B cell (primary cell): ENCODE data around the gene CREB5. TPM values are rescaled to one million over a fixed set of nuclear protein-coding genes. Genes with fewer than 3 reads are reported as not detected.

Experiments
- ATAC-seq: fragments of 200-7000 bp; cut with Tn5 transposase; one replicate; pipeline ENCODE4 v1.10.0; 2021; ENCODE audit warnings: low read depth, mild to moderate bottlenecking, moderate number of reproducible peaks, moderate library complexity
- CTCF ChIA-PET: fragments of 350-600 bp; sonication (Branson Sonifier 250); formaldehyde crosslinking; loops from one replicate; lab custom pipeline; 2021; ENCODE audit warnings: antibody characterized with exemption, inconsistent platforms; lab: Charles Lee
- POLR2A ChIA-PET: fragments of 350-600 bp; sonication (Branson Sonifier 250); formaldehyde crosslinking; loops from one replicate; lab custom pipeline; 2021; ENCODE audit warnings: antibody characterized with exemption; lab: Charles Lee
- DNase-seq: peaks from one replicate; pipeline ENCODE4 v3.0.0; 2013
- H2AFZ ChIP-seq: 2 replicates; pipeline ENCODE4 v1.6.1; 2012; ENCODE audit warnings: mild to moderate bottlenecking, low read depth, low read length; ENCODE audit not compliant: insufficient read depth, poor library complexity, severe bottlenecking
- H3K27ac ChIP-seq, 2 donors: 1 replicate in 1 of 2; 2 replicates in 1 of 2; pipeline ENCODE4 v1.5.1; 2012 to 2013; ENCODE audit warnings: low read length in 2 of 2, mild to moderate bottlenecking in 2 of 2, moderate library complexity in 1 of 2
- H3K27me3 ChIP-seq, 4 experiments: fragments of 200-600 bp in 1 of 4; sonication (generic) in 1 of 4; replicated peaks in 1 of 4; 1 replicate in 2 of 4; 2 replicates in 2 of 4; pipeline versions ENCODE4 v1.6.1 to v1.7.0; 2013 to 2016; ENCODE audit warnings: low read length in 3 of 4, mild to moderate bottlenecking in 2 of 4, mixed read lengths in 1 of 4, moderate library complexity in 1 of 4; ENCODE audit not compliant: insufficient read depth in 4 of 4, control insufficient read depth in 3 of 4; ENCODE audit errors: control extremely low read depth in 1 of 4
- H3K36me3 ChIP-seq, 2 experiments: replicated peaks in 1 of 2; 1 replicate in 1 of 2; 2 replicates in 1 of 2; pipeline versions ENCODE4 v1.6.1 to v1.7.1; 2013; ENCODE audit warnings: low read length in 1 of 2; ENCODE audit not compliant: insufficient read depth in 2 of 2, control insufficient read depth in 1 of 2; ENCODE audit errors: control extremely low read depth in 1 of 2, extremely low read depth in 1 of 2
- H3K4me1 ChIP-seq, 2 donors: fragments of 200-600 bp in 1 of 2; sonication (generic) in 1 of 2; 1 replicate in 1 of 2; 2 replicates in 1 of 2; pipeline versions ENCODE4 v1.5.1 to v1.6.1; 2013 to 2017; ENCODE audit warnings: low read length in 2 of 2; ENCODE audit not compliant: control insufficient read depth in 2 of 2, insufficient read depth in 2 of 2
- H3K4me2 ChIP-seq: replicated peaks from 2 replicates; pipeline ENCODE3; 2012; ENCODE audit warnings: mild to moderate bottlenecking, low read depth, low read length; ENCODE audit not compliant: poor library complexity, severe bottlenecking
- H3K4me3 ChIP-seq, 5 experiments: fragments of 200-600 bp in 1 of 5; sonication (generic) in 1 of 5; 1 replicate in 3 of 5; 2 replicates in 2 of 5; pipeline versions ENCODE4 v1.5.1 to v1.7.0; 2011 to 2016; ENCODE audit warnings: low read length in 4 of 5, mild to moderate bottlenecking in 4 of 5, low read depth in 2 of 5, control low read depth in 1 of 5, moderate library complexity in 1 of 5; ENCODE audit not compliant: insufficient read depth in 1 of 5; ENCODE audit errors: control extremely low read depth in 1 of 5, extremely low read depth in 1 of 5
- H3K79me2 ChIP-seq: fragments of 200-600 bp; sonication (generic); one replicate; pipeline ENCODE4 v1.6.0; 2016; ENCODE audit warnings: low read length; ENCODE audit not compliant: control insufficient read depth, insufficient read depth
- H3K9ac ChIP-seq: fragments of 200-600 bp; sonication (generic); 2 replicates; pipeline ENCODE4 v1.6.1; 2017; ENCODE audit warnings: mild to moderate bottlenecking, low read length, moderate library complexity
- H3K9me3 ChIP-seq, 3 donors: one replicate each; pipeline versions ENCODE4 v1.6.1 to v1.7.1; 2013; ENCODE audit warnings: low read length in 2 of 3; ENCODE audit not compliant: control insufficient read depth in 2 of 3, insufficient read depth in 1 of 3; ENCODE audit errors: control extremely low read depth in 1 of 3
- H4K20me1 ChIP-seq: 2 replicates; pipeline ENCODE4 v1.6.0; 2012; ENCODE audit warnings: mild to moderate bottlenecking, low read length; ENCODE audit not compliant: insufficient read depth, control insufficient read depth, poor library complexity, severe bottlenecking
- H3K27ac Mint-ChIP-seq: one replicate; pipeline ENCODE4 v1.8.0; 2021; ENCODE audit warnings: mixed read lengths
- H3K27me3 Mint-ChIP-seq: one replicate; pipeline ENCODE4 v1.8.0; 2021; ENCODE audit warnings: mixed read lengths
- H3K4me1 Mint-ChIP-seq: one replicate; pipeline ENCODE4 v1.8.0; 2021; ENCODE audit warnings: mixed read lengths
- H3K4me3 Mint-ChIP-seq: one replicate; pipeline ENCODE4 v1.8.0; 2021; ENCODE audit warnings: mixed read lengths
- H3K9me3 Mint-ChIP-seq: one replicate; pipeline ENCODE4 v1.8.0; 2022; ENCODE audit warnings: mixed read lengths; ENCODE audit not compliant: insufficient read depth
- CTCF ChIP-seq: fragments of 200-600 bp; IDR thresholded peaks from one replicate; pipeline ENCODE4 v1.8.0; 2022; ENCODE audit warnings: antibody characterized with exemption, mild to moderate bottlenecking
- EZH2 ChIP-seq: IDR thresholded peaks from 2 replicates; pipeline ENCODE4 v1.6.1; 2012; ENCODE audit warnings: borderline replicate concordance, low read depth, mild to moderate bottlenecking, moderate library complexity, low read length; ENCODE audit not compliant: insufficient read depth, poor library complexity, severe bottlenecking
- WGBS: methylation state at CpG from one replicate; pipeline ENCODE4 v1.1.5; 2013; ENCODE audit warnings: missing lambda C conversion rate; ENCODE audit not compliant: insufficient coverage; 5-methylcytosine and 5-hydroxymethylcytosine counted together
- intact Hi-C: fragments of 100-400 bp; cut with micrococcal nuclease; formaldehyde crosslinking; loops from one replicate; pipeline ENCODE4 v1.10.0; 2022
- polyA plus RNA-seq: library from polyadenylated mRNA; depleted of rRNA; stranded (reverse); fragments of >200 nt; gene quantifications from 2 replicates; pipeline ENCODE4 v1.2.3, GENCODE V29; 2012
- total RNA-seq, 2 donors: library from RNA; stranded (reverse); fragments of 120-200 nt in 1 of 2; gene quantifications; 1 replicate in 1 of 2; 2 replicates in 1 of 2; pipeline versions ENCODE4 v1.2.3 to v1.2.4, GENCODE V29; 2013 to 2022

Gene CREB5
- total and polyA plus RNA-seq, 2 donors (not counting 1 experiment from before 2014, with no cell fraction given): 0.05 to 0.95 TPM

DNA sequence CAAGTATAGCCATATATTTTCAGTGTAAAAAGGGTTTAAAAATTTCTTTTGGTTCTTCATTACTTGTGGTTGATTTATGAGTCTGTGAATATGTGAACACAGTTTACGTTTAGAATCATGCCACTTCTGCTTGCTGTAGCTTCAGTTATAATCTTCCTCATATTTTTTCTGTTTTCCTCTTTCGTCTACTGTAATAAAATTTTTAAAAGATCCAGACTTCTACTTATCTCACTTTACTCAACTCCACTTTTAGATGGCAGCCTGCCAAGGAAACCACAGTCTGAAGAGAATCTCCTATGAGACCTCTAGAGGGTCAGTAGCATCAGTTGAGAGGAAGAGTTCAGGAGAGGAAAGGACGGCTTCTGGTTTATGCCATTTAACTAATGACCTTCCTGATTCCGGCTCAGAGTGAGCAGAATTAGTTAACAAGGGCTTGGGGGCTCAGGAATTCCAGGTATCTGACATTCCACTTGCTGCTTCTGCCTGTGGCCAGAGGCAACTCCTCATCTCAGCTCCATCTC lies 21.4 kb downstream of the CREB5 start:
- H3K79me2 ChIP-seq: no peaks in the 10 kb centered on the region
- no peak for DNase-seq
- intact Hi-C loops: no loop called here
- Mint-ChIP-seq H3K27me3 (peaks cover 43% of the 10 kb centered on the region), H3K9me3 (no peaks in the 10 kb centered on the region), H3K27ac (no peak overlapping the region), H3K4me3 (no peak overlapping the region), H3K4me1 (no peaks in the 10 kb centered on the region)
- H3K9ac ChIP-seq: no peak overlapping the region
- H3K4me2 ChIP-seq: no peak overlapping the region
- H3K4me1 ChIP-seq: no peaks in the 10 kb centered on the region
- peaks cover 0 to 14% (median 5%) of the 10 kb centered on the region in 4 experiments for H3K27me3 ChIP-seq
- H3K36me3 ChIP-seq: no peaks in the 10 kb centered on the region
- CTCF ChIA-PET: no interaction called here
- POLR2A ChIA-PET: no interaction called here
- no peak for ATAC-seq
- H3K4me3 ChIP-seq: no peak overlapping the region
- H4K20me1 ChIP-seq: no peaks in the 10 kb centered on the region
- no peak overlapping the region for H2AFZ ChIP-seq
- WGBS: no CpG with 5 or more reads among the region's 4 CpGs
- no peak overlapping the region for H3K27ac ChIP-seq
- TF ChIP-seq CTCF: no peak
- TF ChIP-seq EZH2: no peak
- no peaks in the 10 kb centered on the region for H3K9me3 ChIP-seq

DNA sequence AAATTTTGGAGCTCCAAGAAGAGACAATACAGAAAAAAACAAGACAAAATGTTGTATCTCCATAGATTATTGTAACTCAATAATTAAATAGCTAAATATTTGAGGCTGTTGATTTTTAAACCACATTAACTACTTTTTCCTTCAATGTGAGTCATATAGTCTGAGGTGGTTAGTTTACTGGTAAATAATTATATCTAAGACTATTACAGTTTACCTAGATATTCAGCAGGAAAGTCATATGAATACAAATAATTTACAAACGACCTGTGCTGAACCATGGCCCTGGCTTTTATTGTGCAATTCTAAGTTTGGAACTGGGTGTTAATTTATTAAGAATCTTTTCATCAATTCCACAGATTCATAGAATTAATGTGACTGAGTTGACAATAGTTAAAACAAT lies 22.2 kb downstream of the CREB5 start:
- Histone ChIP-seq H3K36me3 (no peaks in the 10 kb centered on the region), H3K9me3 (no peaks in the 10 kb centered on the region), H3K27ac (no peak overlapping the region), H3K4me3 (no peak overlapping the region), H3K4me1 (no peaks in the 10 kb centered on the region), H3K27me3 (peaks cover 0 to 14% (median 5%) of the 10 kb centered on the region in 4 experiments), H3K4me2 (no peak overlapping the region), H3K9ac (no peak overlapping the region), H4K20me1 (no peaks in the 10 kb centered on the region), H3K79me2 (no peaks in the 10 kb centered on the region), H2AFZ (no peak overlapping the region)
- POLR2A ChIA-PET: no interaction called here
- peaks cover 50% of the 10 kb centered on the region for H3K27me3 Mint-ChIP-seq
- no peak overlapping the region for H3K27ac Mint-ChIP-seq
- intact Hi-C loops: no loop called here
- CTCF ChIA-PET: no interaction called here
- no peak for TF ChIP-seq CTCF
- TF ChIP-seq EZH2: no peak
- no peaks in the 10 kb centered on the region for H3K9me3 Mint-ChIP-seq
- DNase-seq (no peak), ATAC-seq (no peak)
- no peak overlapping the region for H3K4me3 Mint-ChIP-seq
- no peaks in the 10 kb centered on the region for H3K4me1 Mint-ChIP-seq
- no CpG with 5 or more reads among the region's 1 CpG for WGBS
